ENCODE results near the gene DACH1. TPM values are rescaled to one million over a fixed set of nuclear protein-coding genes. Genes with fewer than 3 reads are reported as not detected.

The DACH1 gene
- total RNA-seq, 1 donor from 2014 or later = 1.6 TPM

DNA sequence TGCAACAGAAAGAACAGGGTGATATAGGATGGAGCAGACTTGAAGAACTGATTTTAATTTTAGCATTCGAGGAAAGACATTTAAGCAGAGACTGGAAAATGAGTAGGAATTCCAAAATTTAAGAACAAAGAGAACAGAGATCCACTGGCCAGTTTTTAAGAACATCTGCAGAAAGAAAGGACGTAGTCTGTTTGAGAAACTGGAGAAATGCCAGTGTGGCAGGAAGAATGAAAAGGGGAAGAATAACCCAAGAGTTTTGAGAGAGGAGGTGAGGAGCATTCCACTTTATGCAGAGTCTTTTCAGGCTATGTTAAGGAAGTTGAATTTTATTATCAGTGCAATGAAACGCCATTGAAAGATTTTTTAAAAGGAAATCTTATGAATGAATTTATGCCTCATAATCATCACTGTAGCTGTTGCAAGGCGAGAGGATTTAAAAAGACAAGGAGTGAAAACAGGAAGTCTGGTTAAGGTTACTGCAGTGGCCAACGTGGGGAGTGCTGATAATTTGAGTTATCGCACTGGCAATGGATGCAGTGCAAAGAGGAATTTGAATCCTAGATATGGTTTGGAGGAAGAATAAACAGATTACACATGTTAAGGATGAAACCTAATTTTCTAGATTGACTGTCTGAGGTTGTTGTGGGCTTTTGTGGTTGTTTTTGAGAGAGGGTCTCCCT, 253.8 kb downstream of the DACH1 start:
- H3K27me3 Mint-ChIP-seq (ENCODE audit: low read depth, unreplicated experiment) = no peaks in the 10 kb centered on the region
- DNase-seq (ENCODE audit: low read depth) (no peak), FAIRE-seq (no peak)
- no peak overlapping the region for H3K4me2 ChIP-seq (ENCODE audit: low read length)
- H4K20me1 ChIP-seq (ENCODE audit: insufficient read depth, low read length) = no peaks in the 10 kb centered on the region
- no peaks in the 10 kb centered on the region for H3K9me3 Mint-ChIP-seq (ENCODE audit: unreplicated experiment)
- H3K9me3 ChIP-seq (ENCODE audit: insufficient read depth, low read depth, low read length) = no peaks in the 10 kb centered on the region
- H3K4me1 ChIP-seq (ENCODE audit: insufficient read depth, low read length) = no peaks in the 10 kb centered on the region
- H3K27me3 ChIP-seq (ENCODE audit: insufficient read depth, low read length) = no peaks in the 10 kb centered on the region
- no peak overlapping the region for H3K27ac Mint-ChIP-seq (ENCODE audit: unreplicated experiment)
- H2AFZ ChIP-seq (ENCODE audit: low read depth, low read length) = no peak overlapping the region
- H3K4me3 Mint-ChIP-seq (ENCODE audit: unreplicated experiment) = no peak overlapping the region
- H3K4me3 ChIP-seq (ENCODE audit: insufficient read depth, low read depth, low read length) = no peak overlapping the region
- H3K4me1 Mint-ChIP-seq (ENCODE audit: low read depth, unreplicated experiment) = peaks cover 4% of the 10 kb centered on the region
- H3K79me2 ChIP-seq (ENCODE audit: insufficient read depth, low read length) = no peaks in the 10 kb centered on the region
- no peak overlapping the region for H3K9ac ChIP-seq (ENCODE audit: low read length)
- H3K36me3 ChIP-seq (ENCODE audit: insufficient read depth, low read length) = no peaks in the 10 kb centered on the region
- H3K27ac ChIP-seq (ENCODE audit: low read depth, low read length) = no peak overlapping the region
- TF ChIP-seq EZH2 (IDR thresholded peaks at IDR 0.05; ENCODE audit: insufficient read depth, low read length) = no peak
- TF ChIP-seq, protein P1, sequence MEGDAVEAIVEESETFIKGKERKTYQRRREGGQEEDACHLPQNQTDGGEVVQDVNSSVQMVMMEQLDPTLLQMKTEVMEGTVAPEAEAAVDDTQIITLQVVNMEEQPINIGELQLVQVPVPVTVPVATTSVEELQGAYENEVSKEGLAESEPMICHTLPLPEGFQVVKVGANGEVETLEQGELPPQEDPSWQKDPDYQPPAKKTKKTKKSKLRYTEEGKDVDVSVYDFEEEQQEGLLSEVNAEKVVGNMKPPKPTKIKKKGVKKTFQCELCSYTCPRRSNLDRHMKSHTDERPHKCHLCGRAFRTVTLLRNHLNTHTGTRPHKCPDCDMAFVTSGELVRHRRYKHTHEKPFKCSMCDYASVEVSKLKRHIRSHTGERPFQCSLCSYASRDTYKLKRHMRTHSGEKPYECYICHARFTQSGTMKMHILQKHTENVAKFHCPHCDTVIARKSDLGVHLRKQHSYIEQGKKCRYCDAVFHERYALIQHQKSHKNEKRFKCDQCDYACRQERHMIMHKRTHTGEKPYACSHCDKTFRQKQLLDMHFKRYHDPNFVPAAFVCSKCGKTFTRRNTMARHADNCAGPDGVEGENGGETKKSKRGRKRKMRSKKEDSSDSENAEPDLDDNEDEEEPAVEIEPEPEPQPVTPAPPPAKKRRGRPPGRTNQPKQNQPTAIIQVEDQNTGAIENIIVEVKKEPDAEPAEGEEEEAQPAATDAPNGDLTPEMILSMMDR (IDR thresholded peaks at IDR 0.05; ENCODE audit: insufficient read depth, low read depth, low read length) = no peak
- H3K36me3 Mint-ChIP-seq (ENCODE audit: low read depth, unreplicated experiment) = no peaks in the 10 kb centered on the region

DNA sequence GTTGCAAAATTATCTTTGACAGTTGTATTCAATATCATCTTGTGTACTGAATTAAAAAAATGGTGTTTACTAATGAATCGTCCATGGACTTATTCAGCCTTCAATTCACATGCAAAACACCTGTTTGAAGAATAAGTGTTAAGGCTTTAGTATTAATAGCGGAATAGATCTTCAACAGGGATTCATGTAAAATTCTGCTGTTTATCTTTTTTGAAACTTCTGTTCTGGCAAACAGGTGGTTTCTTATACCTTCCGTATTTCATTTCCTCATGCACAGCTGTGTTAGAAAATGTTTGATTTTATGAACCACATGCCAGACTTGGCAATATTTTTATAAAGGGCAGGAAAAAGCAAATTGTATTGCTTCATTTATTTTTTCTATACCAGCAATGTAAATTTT, 255.7 kb downstream of the DACH1 start:
- H3K79me2 ChIP-seq (ENCODE audit: insufficient read depth, low read length) = no peaks in the 10 kb centered on the region
- no peak overlapping the region for H2AFZ ChIP-seq (ENCODE audit: low read depth, low read length)
- no peaks in the 10 kb centered on the region for H3K4me1 ChIP-seq (ENCODE audit: insufficient read depth, low read length)
- FAIRE-seq (no peak), DNase-seq (ENCODE audit: low read depth) (no peak)
- no peak overlapping the region for H3K4me3 ChIP-seq (ENCODE audit: insufficient read depth, low read depth, low read length)
- Mint-ChIP-seq H3K4me3 (ENCODE audit: unreplicated experiment) (no peak overlapping the region), H3K27ac (ENCODE audit: unreplicated experiment) (no peak overlapping the region), H3K27me3 (ENCODE audit: low read depth, unreplicated experiment) (no peaks in the 10 kb centered on the region), H3K36me3 (ENCODE audit: low read depth, unreplicated experiment) (no peaks in the 10 kb centered on the region), H3K4me1 (ENCODE audit: low read depth, unreplicated experiment) (no peaks in the 10 kb centered on the region), H3K9me3 (ENCODE audit: unreplicated experiment) (no peaks in the 10 kb centered on the region)
- H4K20me1 ChIP-seq (ENCODE audit: insufficient read depth, low read length) = no peaks in the 10 kb centered on the region
- H3K27ac ChIP-seq (ENCODE audit: low read depth, low read length) = no peak overlapping the region
- H3K9me3 ChIP-seq (ENCODE audit: insufficient read depth, low read depth, low read length) = no peaks in the 10 kb centered on the region
- no peak overlapping the region for H3K9ac ChIP-seq (ENCODE audit: low read length)
- no peak overlapping the region for H3K4me2 ChIP-seq (ENCODE audit: low read length)
- TF ChIP-seq, protein P1 (IDR thresholded peaks at IDR 0.05; ENCODE audit: insufficient read depth, low read depth, low read length) = no peak
- no peak for TF ChIP-seq EZH2 (IDR thresholded peaks at IDR 0.05; ENCODE audit: insufficient read depth, low read length)
- no peaks in the 10 kb centered on the region for H3K27me3 ChIP-seq (ENCODE audit: insufficient read depth, low read length)
- H3K36me3 ChIP-seq (ENCODE audit: insufficient read depth, low read length) = no peaks in the 10 kb centered on the region

DNA sequence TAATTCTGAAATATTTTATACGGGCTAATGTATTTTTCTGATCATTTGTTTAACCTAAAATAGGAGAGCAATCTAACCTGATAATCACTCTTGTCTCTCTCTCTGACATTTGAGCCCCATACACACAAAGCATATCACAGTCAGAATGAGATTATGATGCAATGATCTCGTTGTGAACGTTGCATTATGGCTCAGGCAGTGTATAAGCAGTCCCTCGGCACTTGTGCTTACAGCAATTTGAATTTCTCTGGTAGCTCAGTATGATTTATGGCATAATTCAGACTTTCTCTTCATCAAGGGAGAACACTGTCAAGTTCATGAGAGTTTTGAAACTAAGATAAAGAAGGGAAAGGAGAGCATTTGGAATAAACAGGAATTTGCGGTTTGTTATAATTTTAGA, 256.1 kb downstream of the DACH1 start:
- no peaks in the 10 kb centered on the region for H4K20me1 ChIP-seq (ENCODE audit: insufficient read depth, low read length)
- FAIRE-seq (no peak), DNase-seq (ENCODE audit: low read depth) (no peak)
- Mint-ChIP-seq H3K4me1 (ENCODE audit: low read depth, unreplicated experiment) (no peaks in the 10 kb centered on the region), H3K4me3 (ENCODE audit: unreplicated experiment) (no peak overlapping the region), H3K27me3 (ENCODE audit: low read depth, unreplicated experiment) (no peaks in the 10 kb centered on the region), H3K36me3 (ENCODE audit: low read depth, unreplicated experiment) (no peaks in the 10 kb centered on the region), H3K9me3 (ENCODE audit: unreplicated experiment) (no peaks in the 10 kb centered on the region), H3K27ac (ENCODE audit: unreplicated experiment) (no peak overlapping the region)
- no peaks in the 10 kb centered on the region for H3K79me2 ChIP-seq (ENCODE audit: insufficient read depth, low read length)
- no peaks in the 10 kb centered on the region for H3K36me3 ChIP-seq (ENCODE audit: insufficient read depth, low read length)
- no peak overlapping the region for H3K27ac ChIP-seq (ENCODE audit: low read depth, low read length)
- H3K4me1 ChIP-seq (ENCODE audit: insufficient read depth, low read length) = no peaks in the 10 kb centered on the region
- no peaks in the 10 kb centered on the region for H3K27me3 ChIP-seq (ENCODE audit: insufficient read depth, low read length)
- H3K9ac ChIP-seq (ENCODE audit: low read length) = no peak overlapping the region
- H3K9me3 ChIP-seq (ENCODE audit: insufficient read depth, low read depth, low read length) = no peaks in the 10 kb centered on the region
- no peak overlapping the region for H3K4me2 ChIP-seq (ENCODE audit: low read length)
- no peak overlapping the region for H2AFZ ChIP-seq (ENCODE audit: low read depth, low read length)
- TF ChIP-seq, protein P1 (IDR thresholded peaks at IDR 0.05; ENCODE audit: insufficient read depth, low read depth, low read length) = no peak
- no peak for TF ChIP-seq EZH2 (IDR thresholded peaks at IDR 0.05; ENCODE audit: insufficient read depth, low read length)
- no peak overlapping the region for H3K4me3 ChIP-seq (ENCODE audit: insufficient read depth, low read depth, low read length)
